Fibroblast of lung (primary cell): Measurements from ENCODE around the gene DMXL2. TPM values are rescaled to one million over a fixed set of nuclear protein-coding genes. Genes with fewer than 3 reads are reported as not detected.
"Not testable (repeated sequence)": the region's sequence is repeated elsewhere in the genome, so short reads cannot be mapped to it uniquely, and the experiment has no call there.

ENCODE experiments used
- DNase-seq, 2 donors: peaks; one replicate each; pipeline versions ENCODE4 v3.0.0 to v3.0.0-alpha.2; 2010; ENCODE audit warnings: low read depth in 2 of 2
- H2AFZ ChIP-seq: 2 replicates; pipeline ENCODE4 v1.5.1; 2012; ENCODE audit warnings: low read length, control low read depth, inconsistent platforms
- H3K27ac ChIP-seq: 2 replicates; pipeline ENCODE4 v1.5.1; 2011; ENCODE audit warnings: low read length, control low read depth; ENCODE audit not compliant: insufficient read depth
- H3K27me3 ChIP-seq: 2 replicates; pipeline ENCODE4 v1.5.1; 2011; ENCODE audit warnings: mild to moderate bottlenecking, low read length; ENCODE audit not compliant: control insufficient read depth, insufficient read depth
- H3K36me3 ChIP-seq: 2 replicates; pipeline ENCODE4 v1.5.1; 2011; ENCODE audit warnings: low read length; ENCODE audit not compliant: control insufficient read depth, insufficient read depth
- H3K4me1 ChIP-seq: 2 replicates; pipeline ENCODE4 v1.5.1; 2011; ENCODE audit warnings: low read length; ENCODE audit not compliant: control insufficient read depth, insufficient read depth; ENCODE audit errors: extremely low read depth
- H3K4me2 ChIP-seq: 2 replicates; pipeline ENCODE4 v1.5.1; 2011; ENCODE audit warnings: low read length, control low read depth; ENCODE audit not compliant: insufficient read depth; ENCODE audit errors: extremely low read depth
- H3K4me3 ChIP-seq, 4 experiments: fragments of 200-600 bp in 1 of 4; sonication (generic) in 1 of 4; replicated peaks in 1 of 4; 2 replicates each; pipeline ENCODE4 v1.5.1; 2011 to 2016; ENCODE audit warnings: low read length in 4 of 4, low read depth in 3 of 4, mild to moderate bottlenecking in 3 of 4, control low read depth in 2 of 4, inconsistent platforms in 1 of 4, mixed read lengths in 1 of 4; ENCODE audit not compliant: insufficient read depth in 1 of 4; ENCODE audit errors: control extremely low read depth in 1 of 4
- H3K79me2 ChIP-seq: 2 replicates; pipeline ENCODE4 v1.5.1; 2012; ENCODE audit warnings: mild to moderate bottlenecking, low read length, inconsistent platforms; ENCODE audit not compliant: control insufficient read depth, insufficient read depth
- H3K9ac ChIP-seq: 2 replicates; pipeline ENCODE4 v1.5.1; 2011; ENCODE audit warnings: mild to moderate bottlenecking, low read length, control low read depth; ENCODE audit not compliant: insufficient read depth
- H3K9me3 ChIP-seq: 2 replicates; pipeline ENCODE4 v1.5.1; 2012; ENCODE audit warnings: low read depth, low read length; ENCODE audit not compliant: control insufficient read depth, insufficient read depth
- H4K20me1 ChIP-seq: 2 replicates; pipeline ENCODE4 v1.5.1; 2011; ENCODE audit warnings: low read length; ENCODE audit not compliant: control insufficient read depth, insufficient read depth; ENCODE audit errors: extremely low read depth
- CTCF ChIP-seq, 2 donors: IDR thresholded peaks in 1 of 2; conservative IDR thresholded peaks in 1 of 2; 1 replicate in 1 of 2; 2 replicates in 1 of 2; pipeline ENCODE4 v1.5.1; 2011 to 2012; ENCODE audit warnings: low read length in 2 of 2, control low read depth in 1 of 2, inconsistent platforms in 1 of 2, low read depth in 1 of 2, mild to moderate bottlenecking in 1 of 2
- EZH2 ChIP-seq: IDR thresholded peaks from 2 replicates; pipeline ENCODE4 v1.5.1; 2012; ENCODE audit warnings: low read length, control low read depth, mild to moderate bottlenecking; ENCODE audit errors: missing control alignments
- polyA plus RNA-seq, 2 donors: library from polyadenylated mRNA; depleted of rRNA in 1 of 2; stranded (reverse) in 1 of 2; unstranded in 1 of 2; fragments of >200 nt; gene quantifications; 2 replicates each; pipeline ENCODE4 v1.2.1, GENCODE V29; 2011 to 2012; ENCODE audit warnings: missing spikeins in 1 of 2
- total RNA-seq: library from RNA; depleted of rRNA; stranded (reverse); fragments of >200 nt; gene quantifications from 2 replicates; pipeline ENCODE4 v1.2.1, GENCODE V29; 2014

DMXL2 gene
- total and polyA plus RNA-seq, 2 donors (not counting 1 experiment from before 2014, with no cell fraction given): 9.4 to 31.2 TPM

- H3K79me2 ChIP-seq: no peaks in the 10 kb centered on the region
- no peak overlapping the region for H2AFZ ChIP-seq
- TF ChIP-seq CTCF (conservative IDR thresholded peaks at IDR 0.05 in 1 of 2, IDR thresholded peaks at IDR 0.05 in 1 of 2; ENCODE audit: low read depth in 1 of 2, low read length in 2 of 2) (no peak), EZH2 (no peak)
- no peaks in the 10 kb centered on the region for H3K4me1 ChIP-seq
- no peaks in the 10 kb centered on the region for H4K20me1 ChIP-seq
- H3K9ac ChIP-seq: no peak overlapping the region
- H3K4me2 ChIP-seq: no peak overlapping the region
- no peaks in the 10 kb centered on the region for H3K27me3 ChIP-seq
- no peak overlapping the region for H3K27ac ChIP-seq
- no peak for DNase-seq
- H3K4me3 ChIP-seq: no peak overlapping the region
- H3K9me3 ChIP-seq: no peaks in the 10 kb centered on the region
- H3K36me3 ChIP-seq: no peaks in the 10 kb centered on the region
These were observed 46.2 kb downstream of the DMXL2 start for GRCh38 chr15:51576286-51576850.

GRCh38 chr15:51575775-51576174, 46.8 kb downstream of the DMXL2 start:
- TF ChIP-seq EZH2 (no peak), CTCF (conservative IDR thresholded peaks at IDR 0.05 in 1 of 2, IDR thresholded peaks at IDR 0.05 in 1 of 2; ENCODE audit: low read depth in 1 of 2, low read length in 2 of 2) (no peak)
- no peaks in the 10 kb centered on the region for H3K79me2 ChIP-seq
- no peak overlapping the region for H3K4me2 ChIP-seq

GRCh38 chr15:51573352-51573751, 49.2 kb downstream of the DMXL2 start:
- H2AFZ ChIP-seq, H3K27ac ChIP-seq, H3K79me2 ChIP-seq, H3K9ac ChIP-seq, H3K4me2 ChIP-seq, H4K20me1 ChIP-seq, H3K36me3 ChIP-seq, DNase-seq, H3K4me1 ChIP-seq, H3K4me3 ChIP-seq, H3K27me3 ChIP-seq, H3K9me3 ChIP-seq: not testable (repeated sequence)

More at GRCh38 chr15:51575775-51576174, 46.8 kb downstream of the DMXL2 start:
- H3K27me3 ChIP-seq: no peaks in the 10 kb centered on the region
- no peak for DNase-seq
- H2AFZ ChIP-seq: no peak overlapping the region
- no peak overlapping the region for H3K4me3 ChIP-seq
- no peak overlapping the region for H3K27ac ChIP-seq
- H3K9ac ChIP-seq: no peak overlapping the region
- no peaks in the 10 kb centered on the region for H3K4me1 ChIP-seq
- H3K9me3 ChIP-seq: no peaks in the 10 kb centered on the region
- H3K36me3 ChIP-seq: no peaks in the 10 kb centered on the region
- no peaks in the 10 kb centered on the region for H4K20me1 ChIP-seq

- H3K27ac ChIP-seq, H2AFZ ChIP-seq, H3K79me2 ChIP-seq, H3K4me1 ChIP-seq, H3K4me3 ChIP-seq, H3K36me3 ChIP-seq, H3K9me3 ChIP-seq, H4K20me1 ChIP-seq, H3K9ac ChIP-seq, H3K27me3 ChIP-seq, H3K4me2 ChIP-seq: not testable (repeated sequence)
- DNase-seq: peak in 1 of 2 donors; percentile 45
These were observed 53.4 kb downstream of the DMXL2 start for GRCh38 chr15:51568939-51569784.
